H9 (cell line): ENCODE results near the gene ZNF18. TPM values are rescaled to one million over a fixed set of nuclear protein-coding genes. Genes with fewer than 3 reads are reported as not detected.

Source experiments
- DNase-seq: peaks from one replicate; pipeline ENCODE4 v3.0.0-alpha.2; 2017
- H2AFZ ChIP-seq: one replicate; pipeline ENCODE4 v1.6.1; 2013; ENCODE audit warnings: mild to moderate bottlenecking, low read length, control low read depth, moderate library complexity
- H2AK5ac ChIP-seq: 2 replicates; pipeline ENCODE4 v1.6.1; 2013; ENCODE audit warnings: low read length, control low read depth, mixed read lengths; ENCODE audit not compliant: insufficient read length
- H2BK120ac ChIP-seq: one replicate; pipeline ENCODE4 v1.6.1; 2013; ENCODE audit warnings: low read depth, mild to moderate bottlenecking, low read length, control low read depth, inconsistent platforms; ENCODE audit not compliant: poor library complexity, severe bottlenecking
- H2BK12ac ChIP-seq: 2 replicates; pipeline ENCODE4 v1.6.1; 2013; ENCODE audit warnings: low read length, control low read depth, mixed read lengths, low read depth; ENCODE audit not compliant: insufficient read length
- H2BK15ac ChIP-seq: 2 replicates; pipeline ENCODE4 v1.6.1; 2013; ENCODE audit warnings: low read depth, low read length, control low read depth
- H2BK20ac ChIP-seq: one replicate; pipeline ENCODE4 v1.6.1; 2013; ENCODE audit warnings: low read depth, mild to moderate bottlenecking, low read length, control low read depth, inconsistent platforms; ENCODE audit not compliant: poor library complexity, severe bottlenecking
- H2BK5ac ChIP-seq: 2 replicates; pipeline ENCODE4 v1.6.1; 2013; ENCODE audit warnings: low read length, control low read depth, mixed read lengths; ENCODE audit not compliant: insufficient read length
- H3K14ac ChIP-seq: 2 replicates; pipeline ENCODE4 v1.6.1; 2013; ENCODE audit warnings: low read length, control low read depth; ENCODE audit not compliant: insufficient read depth
- H3K18ac ChIP-seq: 2 replicates; pipeline ENCODE4 v1.6.1; 2013; ENCODE audit warnings: low read depth, mild to moderate bottlenecking, mixed read lengths, low read length, control low read depth; ENCODE audit not compliant: insufficient read length
- H3K23ac ChIP-seq: 2 replicates; pipeline ENCODE4 v1.6.1; 2013; ENCODE audit warnings: low read length, control low read depth, mixed read lengths, low read depth; ENCODE audit not compliant: insufficient read length
- H3K23me2 ChIP-seq: 2 replicates; pipeline ENCODE4 v1.6.1; 2013; ENCODE audit warnings: low read depth, mild to moderate bottlenecking, mixed read lengths, low read length, control low read depth; ENCODE audit not compliant: insufficient read length, poor library complexity, severe bottlenecking
- H3K27ac ChIP-seq: 2 replicates; pipeline ENCODE4 v1.5.1; 2013; ENCODE audit warnings: low read length, control low read depth, mixed read lengths, low read depth; ENCODE audit not compliant: insufficient read length
- H3K27me3 ChIP-seq: 2 replicates; pipeline ENCODE4 v1.6.1; 2013; ENCODE audit warnings: low read length, control low read depth, inconsistent platforms; ENCODE audit not compliant: insufficient read depth
- H3K4ac ChIP-seq: 2 replicates; pipeline ENCODE4 v1.6.1; 2013; ENCODE audit warnings: low read depth, mild to moderate bottlenecking, control low read depth, inconsistent platforms, low read length, moderate library complexity
- H3K4me1 ChIP-seq: 2 replicates; pipeline ENCODE4 v1.6.1; 2013; ENCODE audit warnings: low read length, control low read depth, inconsistent platforms; ENCODE audit not compliant: insufficient read depth
- H3K4me2 ChIP-seq: 2 replicates; pipeline ENCODE4 v1.6.1; 2013; ENCODE audit warnings: low read length, control low read depth, mixed read lengths; ENCODE audit not compliant: insufficient read length, insufficient read depth
- H3K56ac ChIP-seq: 2 replicates; pipeline ENCODE4 v1.6.1; 2013; ENCODE audit warnings: low read depth, mild to moderate bottlenecking, mixed read lengths, low read length, control low read depth; ENCODE audit not compliant: insufficient read length
- H3K79me1 ChIP-seq: 2 replicates; pipeline ENCODE4 v1.6.1; 2013; ENCODE audit warnings: low read depth, mild to moderate bottlenecking, moderate library complexity, low read length, control low read depth, inconsistent platforms; ENCODE audit not compliant: insufficient read depth, poor library complexity, severe bottlenecking
- H3K79me2 ChIP-seq: 2 replicates; pipeline ENCODE4 v1.6.1; 2013; ENCODE audit warnings: low read length, control low read depth, inconsistent platforms; ENCODE audit not compliant: insufficient read depth
- H3K9ac ChIP-seq: 2 replicates; pipeline ENCODE4 v1.6.1; 2013; ENCODE audit warnings: low read length, control low read depth, mixed read lengths; ENCODE audit not compliant: insufficient read length; ENCODE audit errors: extremely low read depth
- H3K9me3 ChIP-seq: one replicate; pipeline ENCODE4 v1.6.1; 2013; ENCODE audit warnings: low read depth, low read length, inconsistent platforms; ENCODE audit not compliant: control insufficient read depth
- H3T11ph ChIP-seq: one replicate; pipeline ENCODE4 v1.6.1; 2013; ENCODE audit warnings: mild to moderate bottlenecking, low read length, control low read depth, inconsistent platforms
- H4K20me1 ChIP-seq: one replicate; pipeline ENCODE4 v1.6.1; 2013; ENCODE audit not compliant: control insufficient read depth, insufficient read length, insufficient read depth
- H4K5ac ChIP-seq: 2 replicates; pipeline ENCODE4 v1.6.1; 2013; ENCODE audit warnings: low read depth, mild to moderate bottlenecking, mixed read lengths, low read length, control low read depth; ENCODE audit not compliant: insufficient read length
- H4K8ac ChIP-seq: replicated peaks from 2 replicates; pipeline ENCODE4 v1.6.1; 2013; ENCODE audit warnings: low read length, control low read depth, mixed read lengths, low read depth; ENCODE audit not compliant: insufficient read length
- H4K91ac ChIP-seq: 2 replicates; pipeline ENCODE4 v1.6.1; 2013; ENCODE audit warnings: low read depth, mild to moderate bottlenecking, moderate library complexity, mixed read lengths, low read length, control low read depth; ENCODE audit not compliant: insufficient read length
- H3K27ac Mint-ChIP-seq, 3 experiments: 2 replicates in 2 of 3; 3 replicates in 1 of 3; pipeline ENCODE4 v1.8.0; 2020 to 2021; ENCODE audit warnings: mixed read lengths in 3 of 3, mild to moderate bottlenecking in 1 of 3, moderate library complexity in 1 of 3
- H3K27me3 Mint-ChIP-seq: 2 replicates; pipeline ENCODE4 v1.8.0; 2021; ENCODE audit warnings: low read depth, mild to moderate bottlenecking, moderate library complexity, mixed read lengths
- H3K36me3 Mint-ChIP-seq, 3 experiments: 2 replicates in 2 of 3; 3 replicates in 1 of 3; pipeline ENCODE4 v1.8.0; 2020 to 2021; ENCODE audit warnings: low read depth in 3 of 3, mixed read lengths in 3 of 3; ENCODE audit not compliant: insufficient read depth in 1 of 3
- H3K4me1 Mint-ChIP-seq, 2 experiments: 2 replicates each; pipeline ENCODE4 v1.8.0; 2020; ENCODE audit warnings: mixed read lengths in 2 of 2
- H3K4me3 Mint-ChIP-seq, 2 experiments: 2 replicates in 1 of 2; 3 replicates in 1 of 2; pipeline ENCODE4 v1.8.0; 2020 to 2021; ENCODE audit warnings: mild to moderate bottlenecking in 2 of 2, mixed read lengths in 2 of 2, moderate library complexity in 1 of 2
- H3K9me3 Mint-ChIP-seq, 2 experiments: 2 replicates in 1 of 2; 3 replicates in 1 of 2; pipeline ENCODE4 v1.8.0; 2020; ENCODE audit warnings: mild to moderate bottlenecking in 2 of 2, mixed read lengths in 2 of 2, moderate library complexity in 1 of 2
- WGBS: extraction: QIAGEN DNeasy Blood & Tissue Kit; methylation state at CpG from one replicate; pipeline ENCODE4 v1.1.7; 2013; ENCODE audit warnings: missing lambda C conversion rate, low lambda C conversion rate, mixed read lengths; ENCODE audit not compliant: insufficient read length; ENCODE audit errors: extremely low coverage; 5-methylcytosine and 5-hydroxymethylcytosine counted together
- total RNA-seq: library from RNA; stranded (reverse); gene quantifications from 2 replicates; pipeline ENCODE4 v1.2.1, GENCODE V29; 2021
- TF ChIP-seq, protein P1 (sequence below): fragments of 200-600 bp; sonication (generic); conservative IDR thresholded peaks from 3 replicates; pipeline ENCODE4 v1.8.0; 2021; ENCODE audit warnings: antibody characterized with exemption, mild to moderate bottlenecking

ZNF18 gene
- total RNA-seq, 1 experiment from 2014 or later = 6.8 TPM

DNA sequence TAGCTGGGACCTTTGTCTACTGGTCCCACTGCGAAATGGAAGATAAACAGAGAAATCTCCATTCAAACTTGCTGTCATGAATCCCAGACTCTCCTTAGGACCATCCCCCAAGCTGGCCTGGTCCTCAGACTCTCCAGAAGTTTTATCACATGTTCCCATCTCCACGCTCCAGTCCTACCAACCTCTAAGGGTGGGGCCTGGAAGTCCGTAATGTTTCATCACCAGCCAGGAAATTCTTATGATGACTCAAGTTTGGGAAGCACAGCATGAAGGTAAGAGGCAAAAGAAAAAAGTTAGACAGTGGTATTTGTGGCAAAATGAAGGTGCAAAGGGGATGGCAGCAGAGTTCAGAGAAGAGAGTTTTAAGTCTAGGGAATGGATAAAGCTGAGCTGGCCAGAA, 52.7 kb downstream of the ZNF18 start:
- H3K23ac ChIP-seq = no peak overlapping the region
- no peak overlapping the region for H4K5ac ChIP-seq
- no peak overlapping the region for H3T11ph ChIP-seq
- Mint-ChIP-seq H3K9me3 (no peaks in the 10 kb centered on the region), H3K4me3 (no peak overlapping the region), H3K36me3 (no peaks in the 10 kb centered on the region), H3K4me1 (peaks cover 8% of the 10 kb centered on the region in 2 experiments), H3K27me3 (no peaks in the 10 kb centered on the region), H3K27ac (no peak overlapping the region; a peak in 2 of 7 replicates)
- H3K4me2 ChIP-seq = no peak overlapping the region
- H3K4me1 ChIP-seq = no peaks in the 10 kb centered on the region; the same call in 1 of the 2 replicates
- H2BK12ac ChIP-seq = no peak overlapping the region
- no peaks in the 10 kb centered on the region for H3K23me2 ChIP-seq
- no peak overlapping the region for H2BK20ac ChIP-seq
- H3K9me3 ChIP-seq = no peaks in the 10 kb centered on the region
- no peak overlapping the region for H2BK5ac ChIP-seq
- TF ChIP-seq, protein P1, sequence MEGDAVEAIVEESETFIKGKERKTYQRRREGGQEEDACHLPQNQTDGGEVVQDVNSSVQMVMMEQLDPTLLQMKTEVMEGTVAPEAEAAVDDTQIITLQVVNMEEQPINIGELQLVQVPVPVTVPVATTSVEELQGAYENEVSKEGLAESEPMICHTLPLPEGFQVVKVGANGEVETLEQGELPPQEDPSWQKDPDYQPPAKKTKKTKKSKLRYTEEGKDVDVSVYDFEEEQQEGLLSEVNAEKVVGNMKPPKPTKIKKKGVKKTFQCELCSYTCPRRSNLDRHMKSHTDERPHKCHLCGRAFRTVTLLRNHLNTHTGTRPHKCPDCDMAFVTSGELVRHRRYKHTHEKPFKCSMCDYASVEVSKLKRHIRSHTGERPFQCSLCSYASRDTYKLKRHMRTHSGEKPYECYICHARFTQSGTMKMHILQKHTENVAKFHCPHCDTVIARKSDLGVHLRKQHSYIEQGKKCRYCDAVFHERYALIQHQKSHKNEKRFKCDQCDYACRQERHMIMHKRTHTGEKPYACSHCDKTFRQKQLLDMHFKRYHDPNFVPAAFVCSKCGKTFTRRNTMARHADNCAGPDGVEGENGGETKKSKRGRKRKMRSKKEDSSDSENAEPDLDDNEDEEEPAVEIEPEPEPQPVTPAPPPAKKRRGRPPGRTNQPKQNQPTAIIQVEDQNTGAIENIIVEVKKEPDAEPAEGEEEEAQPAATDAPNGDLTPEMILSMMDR = no peak
- WGBS = no CpG with 5 or more reads among the region's 3 CpGs
- no peaks in the 10 kb centered on the region for H4K20me1 ChIP-seq
- H4K91ac ChIP-seq = no peak overlapping the region
- no peak overlapping the region for H4K8ac ChIP-seq
- no peak overlapping the region for H3K18ac ChIP-seq
- H3K9ac ChIP-seq = no peak overlapping the region
- H3K14ac ChIP-seq = no peak overlapping the region
- no peaks in the 10 kb centered on the region for H3K79me1 ChIP-seq
- no peak overlapping the region for H2AFZ ChIP-seq
- no peak overlapping the region for H2BK15ac ChIP-seq
- no peaks in the 10 kb centered on the region for H3K79me2 ChIP-seq
- no peak overlapping the region for H2BK120ac ChIP-seq
- H3K27me3 ChIP-seq = no peaks in the 10 kb centered on the region
- H3K27ac ChIP-seq = no peak overlapping the region
- H3K4ac ChIP-seq = no peak overlapping the region
- no peak overlapping the region for H3K56ac ChIP-seq
- no peak for DNase-seq
- no peak overlapping the region for H2AK5ac ChIP-seq
